ENCODE results near the gene RNF220. TPM values are rescaled to one million over a fixed set of nuclear protein-coding genes. Genes with fewer than 3 reads are reported as not detected.
"Not testable (repeated sequence)": the region's sequence is repeated elsewhere in the genome, so short reads cannot be mapped to it uniquely, and the experiment has no call there.

RNF220 gene
- total RNA-seq, 1 experiment from 2014 or later: 60.9 TPM

- DNase-seq (ENCODE audit: extremely low read depth, low read depth): no peak
Observed at GRCh38 chr1:44543786-44544185, 138.7 kb downstream of the RNF220 start.

DNA sequence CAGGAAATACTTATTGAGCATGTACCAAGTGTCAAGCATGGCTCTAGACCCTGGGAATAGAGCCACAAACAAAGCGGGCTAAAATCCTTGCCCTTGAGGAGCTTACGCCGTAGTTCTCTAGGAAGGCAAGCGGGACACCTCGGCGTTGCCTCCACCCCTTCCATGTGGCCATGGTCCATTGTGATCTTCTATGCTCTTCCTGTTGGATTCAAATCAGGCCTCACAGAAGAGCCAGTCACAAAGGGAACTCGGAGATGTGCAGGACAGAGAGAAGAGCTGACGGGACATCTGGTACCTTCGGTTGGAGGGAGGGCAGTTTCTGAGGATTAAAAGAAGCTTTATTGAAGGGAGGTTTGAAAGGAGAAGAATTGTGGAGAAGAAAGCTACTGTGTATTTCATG lies 139.9 kb downstream of the RNF220 start:
- no peak for DNase-seq (ENCODE audit: extremely low read depth, low read depth)

GRCh38 chr1:44545961-44546360 lies 140.9 kb downstream of the RNF220 start:
- no peak for DNase-seq (ENCODE audit: extremely low read depth, low read depth)

DNA sequence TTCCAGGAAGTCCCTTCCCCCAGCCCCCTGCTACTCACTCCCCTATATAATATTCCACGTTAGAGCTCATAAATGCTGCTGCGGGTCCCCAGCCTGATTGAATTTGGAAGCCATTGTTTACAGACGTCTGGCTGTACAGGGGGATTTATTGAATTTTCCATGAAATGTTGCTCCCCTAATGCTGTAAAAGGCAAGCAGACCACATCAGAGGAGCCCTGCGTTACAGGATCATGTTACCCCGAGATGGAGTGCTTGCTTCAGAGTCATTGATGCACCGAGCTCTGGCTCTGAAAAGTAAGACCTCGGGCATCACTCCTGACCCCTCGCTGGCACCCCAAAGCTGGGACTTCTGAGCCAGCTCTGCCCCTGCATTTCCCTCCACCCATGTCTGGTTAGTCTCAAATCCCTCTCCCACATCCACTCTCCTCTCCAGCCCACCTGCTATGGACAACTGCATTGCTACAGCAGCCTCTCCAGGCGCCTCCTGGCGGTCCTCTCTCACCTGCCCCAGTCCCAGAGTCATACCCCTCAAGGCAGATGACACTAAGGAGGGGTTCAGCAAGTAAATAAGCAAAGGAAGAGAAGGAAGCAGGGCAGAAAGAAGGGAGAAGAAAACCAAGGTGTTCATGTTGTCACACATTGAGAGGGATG lies 141.5 kb downstream of the RNF220 start:
- DNase-seq (ENCODE audit: extremely low read depth, low read depth): no peak

GRCh38 chr1:44547361-44547760 lies 142.3 kb downstream of the RNF220 start:
- no peak for DNase-seq (ENCODE audit: extremely low read depth, low read depth)

- no peak for DNase-seq (ENCODE audit: extremely low read depth, low read depth)
Observed at GRCh38 chr1:44547837-44548236, 142.8 kb downstream of the RNF220 start.

GRCh38 chr1:44549510-44549909 lies 144.5 kb downstream of the RNF220 start:
- no peak for DNase-seq (ENCODE audit: extremely low read depth, low read depth)

- no peak for DNase-seq (ENCODE audit: extremely low read depth, low read depth)
Observed at GRCh38 chr1:44553127-44553758, 148.2 kb downstream of the RNF220 start.

GRCh38 chr1:44553771-44554170 lies 148.7 kb downstream of the RNF220 start:
- no peak for DNase-seq (ENCODE audit: extremely low read depth, low read depth)

DNA sequence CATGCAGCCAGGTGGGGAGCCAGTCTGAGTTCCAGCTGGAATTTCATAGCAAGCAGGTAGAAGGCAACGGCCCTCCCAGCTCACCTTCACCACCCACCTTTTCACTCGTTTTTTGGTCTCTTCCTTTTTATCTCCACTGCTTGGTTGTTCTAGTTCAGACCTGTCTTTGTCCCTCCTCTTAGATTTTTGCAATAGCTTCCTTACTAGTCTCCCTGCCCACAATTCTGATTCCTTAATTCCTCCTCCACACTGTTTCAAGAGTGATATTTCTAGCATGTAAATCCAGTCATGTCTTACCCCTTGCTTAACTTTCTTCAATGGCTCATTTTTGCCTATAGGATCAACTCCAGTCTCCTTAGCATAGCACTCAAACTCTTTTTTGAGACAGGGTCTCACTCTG lies 149.7 kb downstream of the RNF220 start:
- DNase-seq (ENCODE audit: extremely low read depth, low read depth): no peak

DNA sequence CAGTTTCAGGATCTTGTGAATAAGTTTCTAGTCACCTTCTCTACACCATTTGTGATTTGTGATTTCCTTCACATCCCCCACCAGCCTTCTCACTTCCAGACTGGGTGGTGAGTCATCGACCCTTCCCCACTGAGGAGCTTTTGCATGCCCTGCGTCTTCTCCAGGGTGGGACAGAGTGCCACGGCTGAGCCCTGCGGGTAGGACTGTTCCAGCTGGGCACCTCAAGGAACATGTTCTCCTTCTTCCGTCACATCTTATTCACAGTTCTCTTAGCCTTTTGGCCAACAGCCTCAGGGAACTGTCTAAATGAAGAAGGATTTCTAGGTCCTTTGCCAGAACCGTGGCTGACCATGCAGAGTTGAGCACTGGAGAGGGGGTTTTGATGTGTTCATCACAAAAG lies 152.7 kb downstream of the RNF220 start:
- no peak for DNase-seq (ENCODE audit: extremely low read depth, low read depth)

DNA sequence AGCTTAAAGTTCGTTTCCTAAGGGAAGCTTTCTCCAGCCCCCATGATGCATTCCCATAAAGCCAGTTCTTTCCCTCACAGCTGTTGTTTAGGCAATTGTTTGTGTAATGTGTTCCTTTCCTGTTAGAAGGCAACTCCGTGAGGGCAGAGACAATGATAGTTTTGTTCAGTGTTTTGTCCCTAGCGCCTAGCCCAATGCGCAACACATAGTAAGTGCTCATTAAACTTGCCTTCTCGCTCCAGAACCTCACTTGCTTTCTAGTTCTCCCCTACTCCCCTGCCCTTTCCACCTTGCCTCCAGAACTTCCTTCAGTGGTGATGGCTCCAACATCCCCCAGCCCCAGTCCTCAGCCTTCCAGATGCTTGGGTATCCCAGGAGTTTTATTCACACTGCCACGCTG lies 153.8 kb downstream of the RNF220 start:
- no peak for DNase-seq (ENCODE audit: extremely low read depth, low read depth)

DNA sequence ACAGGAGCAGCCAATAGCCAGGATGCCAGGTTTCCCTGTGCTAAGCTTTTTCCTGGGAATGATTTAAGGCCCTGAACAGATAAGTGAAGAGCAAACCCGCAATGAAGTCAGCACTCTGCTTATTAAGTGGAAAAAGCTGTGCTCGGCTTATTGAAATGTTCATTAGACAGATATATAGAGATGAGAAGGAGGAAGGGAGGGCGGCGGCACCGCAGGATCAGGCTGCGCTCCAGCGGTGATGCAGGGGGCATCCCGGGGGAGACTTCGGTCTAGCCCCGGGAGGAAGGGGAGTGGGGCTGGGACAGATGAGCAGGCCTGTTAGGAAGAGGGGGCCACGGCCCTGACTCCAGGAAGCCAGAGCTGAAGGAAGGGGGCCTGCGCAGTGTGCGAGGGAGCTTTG lies 154.3 kb downstream of the RNF220 start:
- no peak for DNase-seq (ENCODE audit: extremely low read depth, low read depth)

DNA sequence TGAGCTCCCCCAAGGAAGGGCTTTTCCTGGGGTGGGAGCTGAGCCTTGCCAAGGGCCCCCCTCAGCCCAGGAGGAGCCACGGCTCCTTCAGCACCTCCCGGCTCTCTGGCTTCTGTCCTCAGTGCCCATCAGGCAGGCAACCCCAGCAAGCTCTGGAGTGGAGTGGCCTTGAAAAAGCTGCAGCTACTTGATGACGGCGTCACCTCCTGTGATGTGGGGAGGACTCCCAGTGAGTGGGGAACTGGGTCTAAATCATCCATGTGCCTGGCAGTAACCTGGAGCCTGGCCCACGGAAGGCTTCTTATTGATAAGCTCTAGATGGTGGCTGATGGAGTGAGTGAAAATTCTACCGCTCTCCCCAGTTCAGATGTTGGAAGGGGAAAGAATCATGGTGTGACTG lies 154.9 kb downstream of the RNF220 start:
- no peak for DNase-seq (ENCODE audit: extremely low read depth, low read depth)

- not testable (repeated sequence) for DNase-seq (ENCODE audit: extremely low read depth, low read depth)
Observed at GRCh38 chr1:44560696-44561095, 155.6 kb downstream of the RNF220 start.

DNA sequence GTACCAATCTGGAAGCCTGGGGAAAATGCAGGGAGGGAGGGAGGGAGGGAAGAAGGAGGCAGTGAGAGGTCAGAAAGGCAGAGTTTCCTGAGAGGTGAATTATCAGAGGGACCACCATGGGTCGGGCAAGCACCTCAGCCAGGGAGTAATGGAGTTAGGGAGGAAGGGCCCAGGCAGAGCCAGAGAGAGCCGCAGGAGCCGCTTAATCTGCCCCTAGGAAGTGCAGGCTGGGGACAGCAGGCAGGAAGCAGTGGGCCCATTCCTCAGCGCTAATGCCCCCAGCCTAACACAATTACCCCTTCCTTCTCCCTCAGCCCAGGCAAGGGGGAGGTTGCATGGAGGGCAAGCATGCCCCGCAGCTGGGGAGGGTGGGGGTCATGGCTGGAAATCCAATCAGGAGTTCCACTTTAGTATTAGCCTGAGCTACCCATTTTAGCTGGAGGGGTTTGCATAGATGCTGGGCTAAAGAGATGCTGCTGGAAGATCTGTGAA lies 160.2 kb downstream of the RNF220 start:
- DNase-seq (ENCODE audit: extremely low read depth, low read depth): no peak

DNA sequence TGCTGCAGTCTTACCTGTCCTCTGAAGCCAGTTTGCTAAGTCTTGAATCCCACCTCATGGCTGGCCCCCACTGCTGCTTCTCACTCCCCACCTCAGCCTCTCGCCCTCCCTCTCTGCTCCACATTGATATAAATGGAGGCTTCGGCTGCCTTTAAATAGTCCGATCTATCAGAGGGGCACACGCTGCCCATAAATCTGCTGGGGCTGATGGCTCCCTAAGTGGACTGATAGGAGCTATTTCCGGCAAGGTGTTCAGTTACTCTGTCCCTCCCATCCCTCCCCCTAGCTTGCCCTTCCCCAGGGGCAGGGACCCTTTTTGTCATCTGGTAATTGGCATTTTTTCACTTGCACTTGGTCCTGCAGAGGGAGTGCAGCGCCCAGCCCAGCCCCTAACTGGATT lies 160.8 kb downstream of the RNF220 start:
- DNase-seq (ENCODE audit: extremely low read depth, low read depth): no peak

- DNase-seq (ENCODE audit: extremely low read depth, low read depth): no peak
Observed at GRCh38 chr1:44566281-44567046, 161.4 kb downstream of the RNF220 start.

DNA sequence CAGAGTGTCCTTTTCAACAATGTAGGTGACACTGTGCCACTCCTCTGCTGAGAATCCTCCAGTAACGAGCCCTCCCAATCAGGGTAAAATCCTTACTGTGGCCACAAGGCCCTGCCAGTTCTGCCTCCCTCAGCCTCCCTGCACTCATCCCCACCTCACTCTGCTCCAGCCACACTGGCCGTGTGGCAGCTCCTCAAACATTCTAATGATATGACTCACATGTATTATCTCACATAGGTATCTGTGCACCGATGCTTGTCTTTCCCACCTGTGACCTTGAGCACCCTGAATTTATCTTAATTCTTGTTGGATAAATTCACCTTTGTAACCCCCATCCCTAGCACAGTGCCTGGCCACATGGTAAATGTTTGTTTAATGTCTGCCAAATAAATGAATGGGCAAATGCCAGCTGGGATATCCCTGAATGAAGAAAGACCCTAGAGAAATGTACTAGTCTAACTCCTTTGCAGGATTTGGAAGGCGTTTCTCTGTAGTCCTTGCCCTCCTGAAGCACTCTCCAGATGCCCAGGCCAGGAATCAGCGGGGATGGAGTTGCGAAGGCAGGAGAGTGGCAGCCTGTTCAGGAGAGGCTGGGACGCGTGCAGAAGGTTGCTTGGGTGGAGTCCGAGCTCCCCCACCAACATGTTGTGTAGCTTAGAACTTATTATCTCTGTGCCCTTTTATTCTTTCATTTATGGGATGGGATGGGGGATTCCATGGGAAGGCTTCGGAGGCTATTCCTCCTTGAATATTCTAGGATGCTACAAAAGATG lies 163.3 kb downstream of the RNF220 start:
- DNase-seq (ENCODE audit: extremely low read depth, low read depth): no peak

DNA sequence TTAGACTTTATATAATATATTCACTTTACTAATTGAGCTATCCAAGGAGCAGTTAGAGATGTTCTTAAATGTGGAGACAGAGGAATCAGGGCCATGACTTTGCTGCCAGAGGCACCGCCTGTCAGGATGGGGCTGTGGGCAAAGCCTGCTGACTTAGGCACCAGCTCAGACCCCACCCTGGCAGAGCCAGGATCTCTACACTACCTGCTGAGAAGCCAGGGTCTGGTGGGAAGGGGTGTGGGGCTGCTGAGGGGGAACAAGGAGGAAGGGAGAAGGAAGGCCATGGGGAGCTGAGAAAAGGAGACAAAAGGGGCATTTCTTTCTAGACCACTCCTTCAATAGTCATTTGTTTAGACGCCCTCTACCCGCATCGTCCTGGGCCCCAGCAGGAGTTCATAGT lies 164.4 kb downstream of the RNF220 start:
- no peak for DNase-seq (ENCODE audit: extremely low read depth, low read depth)
